K562 (cell line): ENCODE measurements around the gene PRRC2A.

Source experiments
- ETV5 ChIP-seq: sonication (generic); formaldehyde crosslinking; IDR thresholded peaks from 2 replicates; pipeline ENCODE4 v1.4.0; 2020; ENCODE audit warnings: low read depth, mild to moderate bottlenecking, missing genetic modification reagents
- POLR2A ChIP-seq: fragments of 450-650 bp; conservative IDR thresholded peaks from 2 replicates; pipeline ENCODE4 v1.6.1; 2016
- POU5F1 ChIP-seq: fragments of 150-350 bp; IDR thresholded peaks from 2 replicates; pipeline ENCODE4 v1.6.1; 2014; ENCODE audit warnings: borderline replicate concordance, low read length, low read depth, mild to moderate bottlenecking; ENCODE audit not compliant: partially characterized antibody
- SRSF9 ChIP-seq: fragments of 200-400 bp; formaldehyde crosslinking; IDR thresholded peaks from 2 replicates; pipeline ENCODE4 v1.6.1; 2017; ENCODE audit warnings: low read depth, low read length, borderline replicate concordance
- TF ChIP-seq, protein P1 (sequence below): fragments of 150-350 bp; IDR thresholded peaks from 2 replicates; pipeline ENCODE4 v1.6.1; 2014; ENCODE audit warnings: low read depth, mild to moderate bottlenecking, low read length, borderline replicate concordance

DNA sequence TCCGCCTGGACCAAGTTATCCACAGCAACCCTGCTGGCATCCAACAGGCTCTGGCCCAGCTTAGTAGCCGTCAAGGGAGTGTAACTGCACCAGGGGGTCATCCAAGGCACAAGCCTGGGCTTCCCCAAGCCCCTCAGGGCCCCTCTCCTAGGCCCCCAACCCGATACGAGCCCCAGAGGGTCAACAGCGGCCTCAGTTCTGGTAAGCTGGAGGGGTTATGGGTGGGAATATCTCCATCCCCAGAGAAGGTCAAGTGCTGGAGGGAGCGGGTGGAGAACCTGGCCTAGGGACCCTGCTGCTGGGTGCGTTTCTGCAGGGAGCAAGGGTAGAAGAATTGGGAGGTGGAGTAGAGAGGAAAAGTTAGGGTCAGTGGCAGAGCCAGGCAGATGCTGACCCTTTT is 12.9 kb downstream of the PRRC2A start:
- TF ChIP-seq POU5F1, result no peak
- TF ChIP-seq SRSF9, result no peak
- TF ChIP-seq POLR2A, result no peak
- no peak for TF ChIP-seq ETV5 (CRISPR knock-in tag)
- TF ChIP-seq, protein P1, sequence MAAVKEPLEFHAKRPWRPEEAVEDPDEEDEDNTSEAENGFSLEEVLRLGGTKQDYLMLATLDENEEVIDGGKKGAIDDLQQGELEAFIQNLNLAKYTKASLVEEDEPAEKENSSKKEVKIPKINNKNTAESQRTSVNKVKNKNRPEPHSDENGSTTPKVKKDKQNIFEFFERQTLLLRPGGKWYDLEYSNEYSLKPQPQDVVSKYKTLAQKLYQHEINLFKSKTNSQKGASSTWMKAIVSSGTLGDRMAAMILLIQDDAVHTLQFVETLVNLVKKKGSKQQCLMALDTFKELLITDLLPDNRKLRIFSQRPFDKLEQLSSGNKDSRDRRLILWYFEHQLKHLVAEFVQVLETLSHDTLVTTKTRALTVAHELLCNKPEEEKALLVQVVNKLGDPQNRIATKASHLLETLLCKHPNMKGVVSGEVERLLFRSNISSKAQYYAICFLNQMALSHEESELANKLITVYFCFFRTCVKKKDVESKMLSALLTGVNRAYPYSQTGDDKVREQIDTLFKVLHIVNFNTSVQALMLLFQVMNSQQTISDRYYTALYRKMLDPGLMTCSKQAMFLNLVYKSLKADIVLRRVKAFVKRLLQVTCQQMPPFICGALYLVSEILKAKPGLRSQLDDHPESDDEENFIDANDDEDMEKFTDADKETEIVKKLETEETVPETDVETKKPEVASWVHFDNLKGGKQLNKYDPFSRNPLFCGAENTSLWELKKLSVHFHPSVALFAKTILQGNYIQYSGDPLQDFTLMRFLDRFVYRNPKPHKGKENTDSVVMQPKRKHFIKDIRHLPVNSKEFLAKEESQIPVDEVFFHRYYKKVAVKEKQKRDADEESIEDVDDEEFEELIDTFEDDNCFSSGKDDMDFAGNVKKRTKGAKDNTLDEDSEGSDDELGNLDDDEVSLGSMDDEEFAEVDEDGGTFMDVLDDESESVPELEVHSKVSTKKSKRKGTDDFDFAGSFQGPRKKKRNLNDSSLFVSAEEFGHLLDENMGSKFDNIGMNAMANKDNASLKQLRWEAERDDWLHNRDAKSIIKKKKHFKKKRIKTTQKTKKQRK, result no peak
